Smooth muscle cell (in vitro differentiated cells): ENCODE measurements around the gene RRAGD. TPM values are rescaled to one million over a fixed set of nuclear protein-coding genes. Genes with fewer than 3 reads are reported as not detected.

Source experiments
- DNase-seq: peaks from one replicate; lab custom pipeline; 2025; ENCODE audit not compliant: unreplicated experiment; lab: John Stamatoyannopoulos, UW
- H2AFZ ChIP-seq: fragments of 200-600 bp; sonication (generic); 2 replicates; pipeline ENCODE4 v1.6.0; 2016; ENCODE audit warnings: antibody characterized with exemption, low read depth, mild to moderate bottlenecking
- H3F3A ChIP-seq: fragments of 200-600 bp; sonication (generic); 2 replicates; pipeline ENCODE4 v1.6.0; 2017; ENCODE audit warnings: antibody characterized with exemption, low read depth
- H3K27ac ChIP-seq: fragments of 200-600 bp; sonication (generic); 2 replicates; pipeline ENCODE4 v1.5.1; 2016; ENCODE audit warnings: low read depth, mild to moderate bottlenecking
- H3K27me3 ChIP-seq: fragments of 200-600 bp; sonication (generic); 2 replicates; pipeline ENCODE4 v1.6.1; 2016; ENCODE audit warnings: low read depth, mild to moderate bottlenecking
- H3K36me3 ChIP-seq: fragments of 200-600 bp; sonication (generic); 2 replicates; pipeline ENCODE4 v1.5.1; 2016; ENCODE audit warnings: low read depth
- H3K4me1 ChIP-seq: fragments of 200-600 bp; sonication (generic); 2 replicates; pipeline ENCODE4 v1.5.1; 2016; ENCODE audit warnings: low read depth
- H3K4me2 ChIP-seq: fragments of 200-600 bp; sonication (generic); 2 replicates; pipeline ENCODE4 v1.6.0; 2016; ENCODE audit warnings: mild to moderate bottlenecking
- H3K4me3 ChIP-seq: fragments of 200-600 bp; sonication (generic); 2 replicates; pipeline ENCODE4 v1.5.1; 2016; ENCODE audit warnings: mild to moderate bottlenecking
- H3K79me2 ChIP-seq: fragments of 200-600 bp; sonication (generic); 2 replicates; pipeline ENCODE4 v1.6.0; 2016; ENCODE audit warnings: low read depth, mild to moderate bottlenecking
- H3K9ac ChIP-seq: fragments of 200-600 bp; sonication (generic); 2 replicates; pipeline ENCODE4 v1.6.0; 2016; ENCODE audit warnings: low read depth
- H3K9me3 ChIP-seq: fragments of 200-600 bp; sonication (generic); replicated peaks from 2 replicates; pipeline ENCODE4 v1.5.1; 2016; ENCODE audit warnings: low read depth
- H4K20me1 ChIP-seq: fragments of 200-600 bp; sonication (generic); 2 replicates; pipeline ENCODE4 v1.6.0; 2016; ENCODE audit warnings: low read depth
- CTCF ChIP-seq: fragments of 200-600 bp; sonication (generic); IDR thresholded peaks from 2 replicates; pipeline ENCODE4 v1.5.1; 2017; ENCODE audit warnings: borderline replicate concordance, mild to moderate bottlenecking, antibody characterized with exemption; ENCODE audit not compliant: insufficient read depth, poor library complexity, severe bottlenecking
- WGBS: methylation state at CpG from one replicate; pipeline ENCODE4 v1.1.7; 2016; ENCODE audit warnings: low lambda C conversion rate; 5-methylcytosine and 5-hydroxymethylcytosine counted together
- polyA plus RNA-seq: library from polyadenylated mRNA; unstranded; fragments of >200 nt; fragmentation: Nextera tagmentation; extraction: Ambion mirVana; gene quantifications from 2 replicates; pipeline ENCODE4 v1.2.1, GENCODE V29; 2016
- total RNA-seq: library from RNA; depleted of rRNA; stranded (reverse); fragments of >200 nt; gene quantifications from 2 replicates; pipeline ENCODE4 v1.2.3, GENCODE V29; 2014

Gene RRAGD
- total and polyA plus RNA-seq, 2 experiments from 2014 or later, result 1.9 to 3.5 TPM

DNA sequence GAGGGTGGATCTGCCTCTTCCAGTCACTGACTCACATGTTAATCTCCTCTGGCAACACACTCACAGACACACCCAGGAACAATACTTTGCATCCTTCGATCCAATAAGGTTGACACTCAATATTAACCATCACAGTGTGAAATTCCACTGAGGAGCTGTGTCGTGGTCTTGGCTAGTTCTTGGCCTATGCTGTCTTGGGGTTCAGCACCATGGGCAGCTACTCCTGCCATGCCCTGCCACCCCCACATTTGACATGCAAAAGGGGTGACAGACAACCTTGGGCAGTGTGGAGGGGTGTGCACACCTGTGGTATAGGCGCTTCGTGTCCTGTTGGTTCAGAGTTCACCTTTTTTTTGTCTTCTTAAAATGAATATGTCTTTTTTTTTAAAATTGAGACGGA lies 46.6 kb upstream of the RRAGD start:
- H3K27me3 ChIP-seq, result no peaks in the 10 kb centered on the region
- no peaks in the 10 kb centered on the region for H3F3A ChIP-seq
- DNase-seq, result no peak
- H2AFZ ChIP-seq, result no peak overlapping the region
- H3K36me3 ChIP-seq, result no peaks in the 10 kb centered on the region
- no peaks in the 10 kb centered on the region for H3K9me3 ChIP-seq
- no peak overlapping the region for H3K4me3 ChIP-seq
- no peak overlapping the region for H3K27ac ChIP-seq
- H3K4me1 ChIP-seq, result no peaks in the 10 kb centered on the region
- TF ChIP-seq CTCF, result no peak
- peaks cover 3% of the 10 kb centered on the region for H3K79me2 ChIP-seq
- 95% methylated on average over 5 of the region's 5 CpGs for WGBS
- no peak overlapping the region for H3K9ac ChIP-seq
- H3K4me2 ChIP-seq, result no peak overlapping the region
- H4K20me1 ChIP-seq, result peaks cover 26% of the 10 kb centered on the region

DNA sequence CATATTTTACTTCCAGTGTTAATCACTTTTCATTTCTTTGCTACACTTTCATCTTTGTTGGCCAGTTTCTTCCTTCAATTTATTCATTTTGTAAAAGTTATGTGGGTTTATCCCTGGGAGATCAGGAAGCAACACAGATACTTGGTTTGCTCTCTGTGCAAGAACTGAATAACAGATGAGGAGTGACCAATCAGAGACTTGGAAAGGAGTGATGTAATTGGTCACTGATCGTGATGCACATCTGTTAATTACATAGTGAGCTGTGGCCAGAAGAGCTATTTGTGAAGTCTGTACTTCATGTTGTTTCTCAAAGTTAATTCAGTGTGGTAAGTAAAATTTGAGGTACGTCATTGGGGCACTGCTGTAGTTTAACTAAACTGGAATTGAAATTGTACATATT lies 42.2 kb upstream of the RRAGD start:
- no peak overlapping the region for H3K27ac ChIP-seq
- no peak overlapping the region for H3K4me3 ChIP-seq
- DNase-seq, result no peak
- WGBS, result 81% methylated on average over 2 of the region's 2 CpGs
- H3K79me2 ChIP-seq, result no peaks in the 10 kb centered on the region
- H3K9ac ChIP-seq, result no peak overlapping the region
- no peaks in the 10 kb centered on the region for H3F3A ChIP-seq
- H3K36me3 ChIP-seq, result no peaks in the 10 kb centered on the region
- H3K4me2 ChIP-seq, result no peak overlapping the region
- no peak overlapping the region for H2AFZ ChIP-seq
- no peak for TF ChIP-seq CTCF
- no peaks in the 10 kb centered on the region for H3K27me3 ChIP-seq
- H3K4me1 ChIP-seq, result peaks cover 6% of the 10 kb centered on the region
- H3K9me3 ChIP-seq, result no peaks in the 10 kb centered on the region
- H4K20me1 ChIP-seq, result peaks cover 24% of the 10 kb centered on the region

GRCh38 chr6:89452281-89452680 lies 40.2 kb upstream of the RRAGD start:
- H3F3A ChIP-seq, result no peaks in the 10 kb centered on the region
- no peak for TF ChIP-seq CTCF
- H3K36me3 ChIP-seq, result no peaks in the 10 kb centered on the region
- no peak overlapping the region for H3K4me3 ChIP-seq
- 96% methylated on average over 1 of the region's 1 CpG for WGBS
- H3K4me2 ChIP-seq, result no peak overlapping the region
- H3K27ac ChIP-seq, result no peak overlapping the region
- peaks cover 18% of the 10 kb centered on the region for H4K20me1 ChIP-seq
- H3K4me1 ChIP-seq, result peaks cover 6% of the 10 kb centered on the region
- H2AFZ ChIP-seq, result no peak overlapping the region
- no peak overlapping the region for H3K9ac ChIP-seq
- H3K79me2 ChIP-seq, result no peaks in the 10 kb centered on the region
- no peaks in the 10 kb centered on the region for H3K9me3 ChIP-seq
- no peaks in the 10 kb centered on the region for H3K27me3 ChIP-seq
- DNase-seq, result no peak

DNA sequence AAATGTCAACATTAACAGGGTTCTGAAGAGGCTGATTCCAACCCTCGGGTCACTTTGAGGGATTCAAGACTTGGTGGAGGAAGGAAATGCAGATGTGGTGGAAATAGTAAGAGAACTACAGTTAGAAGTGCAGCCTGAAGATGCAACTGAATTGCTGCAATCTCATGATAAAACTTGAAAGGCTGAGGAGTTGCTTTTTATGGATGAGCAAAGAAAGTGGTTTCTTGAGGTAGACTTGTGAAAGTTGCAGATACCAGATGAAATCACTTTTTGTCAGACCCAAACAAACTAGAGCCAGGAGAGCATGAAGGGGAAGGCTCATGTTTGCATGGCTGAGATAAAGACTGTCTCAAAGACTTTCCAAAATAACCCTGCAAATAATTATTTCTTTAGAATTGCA lies 37.1 kb upstream of the RRAGD start:
- Histone ChIP-seq H2AFZ (no peak overlapping the region), H3K27me3 (no peaks in the 10 kb centered on the region), H3K36me3 (no peaks in the 10 kb centered on the region), H3K4me3 (no peak overlapping the region), H3K79me2 (peaks cover 8% of the 10 kb centered on the region), H3K4me1 (peaks cover 6% of the 10 kb centered on the region), H3K9ac (no peak overlapping the region), H3K27ac (no peak overlapping the region), H3K4me2 (no peak overlapping the region), H3F3A (no peaks in the 10 kb centered on the region), H3K9me3 (no peaks in the 10 kb centered on the region), H4K20me1 (peaks cover 18% of the 10 kb centered on the region)
- WGBS, result 77% methylated on average over 1 of the region's 1 CpG
- no peak for TF ChIP-seq CTCF
- DNase-seq, result no peak
